GM21360 (cell line): ENCODE data around the gene PTCH2.
"Not testable (repeated sequence)": the region's sequence is repeated elsewhere in the genome, so short reads cannot be mapped to it uniquely, and the experiment has no call there.

Experiments used
- ATAC-seq: cut with Tn5 transposase; IDR thresholded peaks from one replicate; pipeline ENCODE4 v1.9.1; 2021; ENCODE audit warnings: mild to moderate bottlenecking, moderate library complexity; ENCODE audit not compliant: unreplicated experiment

PTCH2 gene

GRCh38 chr1:44839576-44839975 is 3.5 kb downstream of the PTCH2 start:
- no peak for ATAC-seq

GRCh38 chr1:44838294-44838693 is 4.8 kb downstream of the PTCH2 start:
- ATAC-seq: not testable (repeated sequence)

- ATAC-seq: peak; percentile 60
These were observed 7.0 kb downstream of the PTCH2 start for GRCh38 chr1:44835738-44836675.

- ATAC-seq: no peak
These were observed 8.7 kb downstream of the PTCH2 start for GRCh38 chr1:44834328-44834727.

GRCh38 chr1:44832056-44832705 is 10.9 kb downstream of the PTCH2 start:
- no peak for ATAC-seq

- ATAC-seq: no peak
These were observed 11.5 kb downstream of the PTCH2 start for GRCh38 chr1:44831516-44831915.

GRCh38 chr1:44830900-44831304 is 12.2 kb downstream of the PTCH2 start:
- no peak for ATAC-seq

- no peak for ATAC-seq
These were observed 13.3 kb downstream of the PTCH2 start for GRCh38 chr1:44829506-44830384.

GRCh38 chr1:44828841-44829440 is 14.1 kb downstream of the PTCH2 start:
- ATAC-seq: no peak

GRCh38 chr1:44828003-44828651 is 14.9 kb downstream of the PTCH2 start:
- ATAC-seq: no peak

- ATAC-seq: no peak
These were observed 15.7 kb downstream of the PTCH2 start for GRCh38 chr1:44827197-44828002.

- no peak for ATAC-seq
These were observed 16.5 kb downstream of the PTCH2 start for GRCh38 chr1:44826375-44827196.

- not testable (repeated sequence) for ATAC-seq
These were observed 18.7 kb downstream of the PTCH2 start for GRCh38 chr1:44824392-44824791.

GRCh38 chr1:44822981-44823451 is 20.0 kb downstream of the PTCH2 start:
- no peak for ATAC-seq

GRCh38 chr1:44822131-44822701 is 20.8 kb downstream of the PTCH2 start:
- ATAC-seq: no peak

GRCh38 chr1:44821240-44821715 is 21.8 kb downstream of the PTCH2 start:
- no peak for ATAC-seq

GRCh38 chr1:44820328-44821239 is 22.5 kb downstream of the PTCH2 start:
- ATAC-seq: no peak
